ENCODE data around the gene SMARCB1. TPM values are rescaled to one million over a fixed set of nuclear protein-coding genes. Genes with fewer than 3 reads are reported as not detected.

Gene SMARCB1
- polyA plus RNA-seq, 1 of the 3 experiments (the other 2 are of a cell fraction), result 215 TPM

- ChIA-PET POLR2A (interaction anchor here (0.6 to 1.1 kb wide), 2 partner anchors 50 to 77 kb away, joined by 3 to 5 read pairs; no protein-coding TSS in a partner anchor), CTCF (interaction anchor here (1.1 to 14.9 kb wide), 3 partner anchors 16 to 76 kb away, joined by 3 to 277 read pairs (median 11); no protein-coding TSS in a partner anchor)
- WGBS (ENCODE audit: low lambda C conversion rate), result 24% methylated on average over 22 of the region's 79 CpGs
- Histone ChIP-seq H3K9ac (peak within 1 kb of the TSS; percentile 72), H3K36me3 (replicated peaks in 1 of 2; ENCODE audit: control insufficient read depth in 1 of 2, insufficient read depth in 2 of 2, low read length in 1 of 2) (no peaks in the 10 kb centered on the region), H3F3A (replicated peaks; ENCODE audit: insufficient read depth) (peaks cover 16% of the 10 kb centered on the region), H4K20me1 (ENCODE audit: insufficient read depth) (no peaks in the 10 kb centered on the region), H3K4me1 (ENCODE audit: control insufficient read depth in 1 of 2, insufficient read depth in 2 of 2, low read depth in 1 of 2, low read length in 1 of 2) (peaks cover 4 to 32% of the 10 kb centered on the region in 2 experiments; a peak in 2 of 4 replicates), H3K4me2 (peak within 1 kb of the TSS; percentile 86), H3K79me2 (ENCODE audit: insufficient read depth) (0 out of 2 replicates have a peak, but pooled peaks cover 4% of the 10 kb centered on the region), H3K9me3 (no peaks in the 10 kb centered on the region), H3K9me2 (no peaks in the 10 kb centered on the region), H3K4me3 (ENCODE audit: low read depth in 2 of 2, low read length in 1 of 2) (peak within 1 kb of the TSS; percentile 57 to 67), H2AFZ (ENCODE audit: low read depth) (peak within 1 kb of the TSS; percentile 95), H3K27ac (ENCODE audit: low read depth in 2 of 2, low read length in 1 of 2) (peak within 1 kb of the TSS in 1 of 2 experiments; percentile 65; a peak in 1 of 4 replicates), H3K27me3 (ENCODE audit: insufficient read depth) (no peaks in the 10 kb centered on the region)
- TF ChIP-seq FOXJ3 (CRISPR knock-in tag; IDR thresholded peaks at IDR 0.05) (no peak), MXI1 (IDR thresholded peaks at IDR 0.05; ENCODE audit: low read depth, low read length) (peak; percentile 34; the same call in 1 of the 2 replicates), REST (IDR thresholded peaks at IDR 0.05; ENCODE audit: low read depth, low read length) (no peak), RFX5 (IDR thresholded peaks at IDR 0.05; ENCODE audit: low read length) (no peak), POLR2AphosphoS5 (IDR thresholded peaks at IDR 0.05; ENCODE audit: low read depth, low read length) (peak; percentile 26; the same call in 1 of the 2 replicates), EP300 (IDR thresholded peaks at IDR 0.05; ENCODE audit: borderline replicate concordance in 1 of 2, low read depth in 1 of 2, low read length in 1 of 2) (no peak), CTCF (IDR thresholded peaks at IDR 0.05) (peak; percentile 34), FOXM1 (IDR thresholded peaks at IDR 0.05; ENCODE audit: low read depth) (no peak), NRF1 (IDR thresholded peaks at IDR 0.05; ENCODE audit: low read depth, low read length) (no peak), JUND (IDR thresholded peaks at IDR 0.05) (no peak), RXRA (IDR thresholded peaks at IDR 0.05; ENCODE audit: borderline replicate concordance, low read depth) (no peak), GABPA (IDR thresholded peaks at IDR 0.05; ENCODE audit: low read depth) (no peak), MEF2A (IDR thresholded peaks at IDR 0.05; ENCODE audit: borderline replicate concordance, low read depth) (no peak), TAF1 (IDR thresholded peaks at IDR 0.05; ENCODE audit: borderline replicate concordance, low read depth, low read length) (no peak), SIN3A (IDR thresholded peaks at IDR 0.05; ENCODE audit: borderline replicate concordance, low read depth, low read length) (no peak), NFIC (IDR thresholded peaks at IDR 0.05; ENCODE audit: borderline replicate concordance) (no peak)
- peak; percentile 95 for DNase-seq
Observed at GRCh38 chr22:23772649-23773473, 13.9 kb upstream of the SMARCB1 start, which contains the start of gene MMP11. Gene MMP11, plus strand, starts transcription at chr22:23772849. Its CDS starts 22 bp downstream, at chr22:23772871.

All from SK-N-SH (cell line).